Kidney (tissue), 14 donors: ENCODE data around the gene GSTCD. TPM values are rescaled to one million over a fixed set of nuclear protein-coding genes. Genes with fewer than 3 reads are reported as not detected.

ENCODE experiments used
- DNase-seq, 5 donors: peaks; one replicate each; pipeline ENCODE4 v3.0.0-alpha.2; 2013 to 2020
- FAIRE-seq: peaks from 2 replicates; lab custom pipeline; 2012; peaks lifted over from hg19 to GRCh38; lab: Jason Lieb, UNC
- H3K27ac ChIP-seq, 2 donors: one replicate each; pipeline ENCODE4 v1.7.0; 2013; ENCODE audit warnings: low read depth in 2 of 2, low read length in 2 of 2, inconsistent platforms in 1 of 2
- H3K27me3 ChIP-seq: one replicate; pipeline ENCODE4 v1.7.1; 2013; ENCODE audit warnings: low read length, inconsistent platforms; ENCODE audit not compliant: control insufficient read depth, insufficient read depth
- H3K36me3 ChIP-seq, 3 donors: one replicate each; pipeline versions ENCODE4 v1.7.0 to v1.7.1; 2013; ENCODE audit warnings: low read length in 3 of 3, control low read depth in 1 of 3, inconsistent platforms in 1 of 3; ENCODE audit not compliant: insufficient read depth in 3 of 3, control insufficient read depth in 2 of 3
- H3K4me1 ChIP-seq, 3 donors: one replicate each; pipeline versions ENCODE4 v1.7.0 to v1.7.1; 2013; ENCODE audit warnings: low read length in 3 of 3, inconsistent platforms in 1 of 3, low read depth in 1 of 3; ENCODE audit not compliant: control insufficient read depth in 2 of 3, insufficient read depth in 2 of 3
- H3K4me3 ChIP-seq, 3 donors: one replicate each; pipeline versions ENCODE4 v1.7.0 to v1.8.1; 2013; ENCODE audit warnings: low read length in 3 of 3, control low read depth in 1 of 3, inconsistent platforms in 1 of 3
- H3K9ac ChIP-seq, 3 donors: one replicate each; pipeline versions ENCODE4 v1.7.0 to v1.7.1; 2013; ENCODE audit warnings: low read length in 3 of 3, control low read depth in 1 of 3, inconsistent platforms in 1 of 3
- H3K9me3 ChIP-seq, 3 donors: one replicate each; pipeline versions ENCODE4 v1.7.0 to v1.7.1; 2013; ENCODE audit warnings: low read length in 3 of 3, control low read depth in 1 of 3, inconsistent platforms in 1 of 3; ENCODE audit not compliant: control insufficient read depth in 2 of 3, insufficient read depth in 1 of 3
- CTCF ChIP-seq: IDR thresholded peaks from 3 replicates; pipeline ENCODE4 v1.5.1; 2012; ENCODE audit warnings: mild to moderate bottlenecking, moderate library complexity, borderline replicate concordance; ENCODE audit not compliant: insufficient read depth; ENCODE audit errors: extremely low read depth
- intact Hi-C: fragments of 100-400 bp; cut with DNase I; formaldehyde crosslinking; loops from one replicate; pipeline ENCODE4 v1.11.1; 2022
- polyA plus RNA-seq: library from polyadenylated mRNA; stranded (reverse); fragments of 350-450 nt; fragmentation: Illumina TruSeq; extraction: RNeasy Lipid Tissue Mini Kit (QIAGEN cat#74804); gene quantifications from one replicate; pipeline ENCODE4 v1.2.3, GENCODE V29; 2014; ENCODE audit warnings: low read depth, low replicate concordance; ENCODE audit not compliant: insufficient read depth
- total RNA-seq: library from RNA; stranded (reverse); fragmentation: NEBNext Ultra II Directional; extraction: Animal tissue kit (Norgen Biotek cat#: 25700); gene quantifications from one replicate; pipeline ENCODE4 v1.2.1, GENCODE V29; 2021
- donor health status: control.
- donor health status: control.
- donor health status: control.
- donor health status: control.
- donor health status: control.
- donor health status: DM: yes; HTN: yes; CAD: no.
- donor health status: Normal renal cell carcinoma (clear cell type).

The GSTCD gene
- total and polyA plus RNA-seq, 2 donors from 2014 or later = 2.2 to 11.7 TPM

GRCh38 chr4:105875233-105875632, 166.6 kb downstream of the GSTCD start:
- H3K4me1 ChIP-seq = no peaks in the 10 kb centered on the region
- H3K9ac ChIP-seq = no peak overlapping the region
- no peak overlapping the region for H3K27ac ChIP-seq
- no peaks in the 10 kb centered on the region for H3K36me3 ChIP-seq
- TF ChIP-seq CTCF = no peak
- H3K27me3 ChIP-seq = no peaks in the 10 kb centered on the region
- no peak for FAIRE-seq
- H3K4me3 ChIP-seq = no peak overlapping the region
- DNase-seq = no peak
- intact Hi-C loops = no loop called here
- H3K9me3 ChIP-seq = no peaks in the 10 kb centered on the region

DNA sequence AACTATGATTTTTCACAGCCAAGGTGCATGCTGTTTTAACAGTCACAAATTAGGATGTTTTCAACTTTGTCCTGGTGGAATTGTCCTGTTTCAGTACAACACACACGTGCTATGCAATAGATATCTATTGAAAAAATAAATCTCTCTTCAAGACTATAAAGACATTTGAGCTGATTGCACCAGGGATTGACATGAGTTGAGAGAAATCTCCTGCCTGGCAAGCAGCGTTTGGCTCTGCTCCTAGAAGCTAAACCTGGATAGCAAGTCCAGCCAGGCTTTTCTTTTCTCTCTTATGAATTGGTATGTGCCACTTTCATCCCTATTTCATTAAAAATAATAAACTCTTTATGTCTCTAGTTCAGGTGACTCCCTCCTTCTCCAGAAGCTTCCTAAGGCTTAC, 170.1 kb downstream of the GSTCD start:
- Histone ChIP-seq H3K27me3 (no peaks in the 10 kb centered on the region), H3K9ac (no peak overlapping the region), H3K4me1 (no peaks in the 10 kb centered on the region), H3K4me3 (no peak overlapping the region), H3K9me3 (no peaks in the 10 kb centered on the region), H3K27ac (no peak overlapping the region), H3K36me3 (no peaks in the 10 kb centered on the region)
- no peak for TF ChIP-seq CTCF
- FAIRE-seq (no peak), DNase-seq (no peak)
- intact Hi-C loops = no loop called here

DNA sequence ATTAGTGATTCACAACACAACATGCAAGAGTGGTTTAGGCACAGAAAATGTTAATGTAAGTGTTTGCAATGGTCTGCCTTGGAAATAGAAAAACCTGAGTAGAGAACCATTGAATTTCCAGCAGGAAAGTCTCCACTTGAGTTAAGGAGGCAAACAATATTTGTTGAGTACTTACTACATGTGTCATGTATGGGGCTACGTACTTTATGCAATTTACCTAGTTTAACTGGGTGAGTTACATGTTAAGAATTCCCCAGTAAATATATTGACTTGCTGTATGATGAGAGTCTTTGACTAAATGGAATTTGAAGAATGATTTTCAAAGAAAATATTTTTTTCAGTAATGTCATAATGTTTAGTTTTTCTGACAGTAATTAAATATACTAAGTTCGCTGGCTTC, 178.9 kb downstream of the GSTCD start:
- no peak overlapping the region for H3K9ac ChIP-seq
- H3K4me1 ChIP-seq = no peaks in the 10 kb centered on the region
- DNase-seq (no peak), FAIRE-seq (no peak)
- no peak overlapping the region for H3K4me3 ChIP-seq
- no peaks in the 10 kb centered on the region for H3K27me3 ChIP-seq
- TF ChIP-seq CTCF = no peak
- no peaks in the 10 kb centered on the region for H3K36me3 ChIP-seq
- no peak overlapping the region for H3K27ac ChIP-seq
- H3K9me3 ChIP-seq = peaks cover 0 to 2% (median 0%) of the 10 kb centered on the region in 3 donors
- intact Hi-C loops = no loop called here
